Neural progenitor cell (in vitro differentiated cells): ENCODE data around the gene ANKS1B.

ENCODE experiments used
- EZH2 ChIP-seq: fragments of 200-600 bp; sonication (generic); IDR thresholded peaks from 2 replicates; pipeline ENCODE4 v1.6.1; 2017; ENCODE audit warnings: antibody characterized with exemption, mild to moderate bottlenecking, moderate library complexity
- EZH2phosphoT487 ChIP-seq: fragments of 200-600 bp; sonication (generic); IDR thresholded peaks from 2 replicates; pipeline ENCODE4 v1.6.1; 2017; ENCODE audit warnings: antibody characterized with exemption
- TF ChIP-seq, protein P1 (sequence below): fragments of 200-600 bp; sonication (generic); IDR thresholded peaks from 2 replicates; pipeline ENCODE4 v1.5.1; 2017; ENCODE audit warnings: antibody characterized with exemption, mild to moderate bottlenecking

DNA sequence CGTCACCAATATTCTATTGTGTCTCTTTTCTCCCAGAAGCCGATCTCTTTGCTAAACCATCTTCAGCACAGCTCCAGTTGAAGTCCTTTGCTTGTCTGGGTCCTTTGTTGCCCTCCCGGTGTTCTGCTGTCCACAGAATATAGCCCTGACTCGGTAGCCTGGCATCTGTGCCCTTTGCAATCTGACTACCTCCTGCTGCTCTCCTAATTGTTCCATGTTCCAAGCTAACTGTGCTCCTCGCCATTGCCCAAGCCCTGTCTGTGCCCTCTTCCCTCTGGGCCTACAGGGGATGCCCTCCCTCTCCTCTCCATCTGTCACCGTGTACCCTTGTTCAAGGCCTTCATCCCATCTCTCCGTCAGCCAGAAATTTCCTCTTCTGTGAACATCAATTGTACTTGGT, 1033.3 kb downstream of the ANKS1B start:
- TF ChIP-seq, protein P1, sequence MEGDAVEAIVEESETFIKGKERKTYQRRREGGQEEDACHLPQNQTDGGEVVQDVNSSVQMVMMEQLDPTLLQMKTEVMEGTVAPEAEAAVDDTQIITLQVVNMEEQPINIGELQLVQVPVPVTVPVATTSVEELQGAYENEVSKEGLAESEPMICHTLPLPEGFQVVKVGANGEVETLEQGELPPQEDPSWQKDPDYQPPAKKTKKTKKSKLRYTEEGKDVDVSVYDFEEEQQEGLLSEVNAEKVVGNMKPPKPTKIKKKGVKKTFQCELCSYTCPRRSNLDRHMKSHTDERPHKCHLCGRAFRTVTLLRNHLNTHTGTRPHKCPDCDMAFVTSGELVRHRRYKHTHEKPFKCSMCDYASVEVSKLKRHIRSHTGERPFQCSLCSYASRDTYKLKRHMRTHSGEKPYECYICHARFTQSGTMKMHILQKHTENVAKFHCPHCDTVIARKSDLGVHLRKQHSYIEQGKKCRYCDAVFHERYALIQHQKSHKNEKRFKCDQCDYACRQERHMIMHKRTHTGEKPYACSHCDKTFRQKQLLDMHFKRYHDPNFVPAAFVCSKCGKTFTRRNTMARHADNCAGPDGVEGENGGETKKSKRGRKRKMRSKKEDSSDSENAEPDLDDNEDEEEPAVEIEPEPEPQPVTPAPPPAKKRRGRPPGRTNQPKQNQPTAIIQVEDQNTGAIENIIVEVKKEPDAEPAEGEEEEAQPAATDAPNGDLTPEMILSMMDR = no peak
- TF ChIP-seq EZH2phosphoT487 (no peak), EZH2 (no peak)
